ENCODE data around the gene KIAA1671. TPM values are rescaled to one million over a fixed set of nuclear protein-coding genes. Genes with fewer than 3 reads are reported as not detected.

KIAA1671 gene
- total RNA-seq, 1 donor from 2014 or later, result 17.6 TPM

- Mint-ChIP-seq H3K9me3 (no peaks in the 10 kb centered on the region), H3K27me3 (ENCODE audit: insufficient read depth) (peaks cover 20% of the 10 kb centered on the region), H3K4me1 (ENCODE audit: low read depth) (no peaks in the 10 kb centered on the region), H3K4me3 (no peak overlapping the region), H3K36me3 (ENCODE audit: low read depth) (no peaks in the 10 kb centered on the region), H3K27ac (no peak overlapping the region)
- DNase-seq (ENCODE audit: low spot score), result no peak
- intact Hi-C loops (cut with micrococcal nuclease), result no loop called here
Observed at GRCh38 chr22:25016311-25016710, 63.8 kb downstream of the KIAA1671 start.

- intact Hi-C loops (cut with micrococcal nuclease), result no loop called here
- Mint-ChIP-seq H3K36me3 (ENCODE audit: low read depth) (no peaks in the 10 kb centered on the region), H3K27me3 (ENCODE audit: insufficient read depth) (peaks cover 22% of the 10 kb centered on the region), H3K4me3 (no peak overlapping the region), H3K27ac (no peak overlapping the region), H3K4me1 (ENCODE audit: low read depth) (no peaks in the 10 kb centered on the region), H3K9me3 (no peaks in the 10 kb centered on the region)
- no peak for DNase-seq (ENCODE audit: low spot score)
Observed at GRCh38 chr22:25018009-25018408, 65.5 kb downstream of the KIAA1671 start.

DNA sequence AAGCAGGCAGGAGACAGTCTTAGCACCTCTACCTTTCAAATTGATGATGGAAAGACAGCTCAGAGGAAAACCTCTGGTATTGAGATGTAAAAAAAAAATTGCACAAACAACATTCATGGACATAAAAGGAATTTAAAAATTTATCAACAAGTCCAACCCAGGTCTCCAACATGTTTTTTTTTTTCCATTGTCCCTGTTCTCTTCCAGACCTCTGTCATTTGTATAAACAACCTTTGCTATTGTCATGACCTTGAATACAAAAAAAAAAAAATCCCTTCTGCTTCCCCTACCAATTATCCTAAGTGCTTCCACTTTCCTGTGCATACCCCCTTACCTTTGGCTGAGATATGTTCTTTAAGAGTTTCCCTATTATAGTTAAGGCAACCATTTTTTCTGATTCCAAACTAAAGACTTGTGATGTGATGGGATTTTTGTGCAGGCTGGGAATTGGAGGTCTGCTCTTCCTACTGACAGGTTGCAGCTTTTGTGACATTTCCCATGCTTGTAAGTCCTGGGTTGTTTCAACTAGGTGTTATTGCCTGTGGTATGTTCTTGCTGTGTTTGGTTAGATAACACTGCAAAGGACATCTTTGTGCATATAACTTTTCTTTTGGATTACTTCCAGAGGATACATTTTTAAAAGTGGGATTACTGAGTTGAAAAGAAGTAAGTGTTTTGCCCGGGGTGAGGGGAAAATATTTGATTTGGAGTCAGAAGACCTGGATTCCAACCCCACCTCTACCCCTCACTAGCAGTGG, 67.1 kb downstream of the KIAA1671 start:
- Mint-ChIP-seq H3K4me3 (no peak overlapping the region), H3K27me3 (ENCODE audit: insufficient read depth) (peaks cover 14% of the 10 kb centered on the region), H3K4me1 (ENCODE audit: low read depth) (peaks cover 2% of the 10 kb centered on the region), H3K36me3 (ENCODE audit: low read depth) (no peaks in the 10 kb centered on the region), H3K9me3 (no peaks in the 10 kb centered on the region), H3K27ac (no peak overlapping the region)
- no peak for DNase-seq (ENCODE audit: low spot score)
- intact Hi-C loops (cut with micrococcal nuclease), result no loop called here

GRCh38 chr22:25021409-25021808, 68.9 kb downstream of the KIAA1671 start:
- Mint-ChIP-seq H3K36me3 (ENCODE audit: low read depth) (no peaks in the 10 kb centered on the region), H3K9me3 (no peaks in the 10 kb centered on the region), H3K27me3 (ENCODE audit: insufficient read depth) (peaks cover 15% of the 10 kb centered on the region), H3K4me1 (ENCODE audit: low read depth) (peaks cover 16% of the 10 kb centered on the region), H3K27ac (no peak overlapping the region), H3K4me3 (no peak overlapping the region)
- no peak for DNase-seq (ENCODE audit: low spot score)
- intact Hi-C loops (cut with micrococcal nuclease), result no loop called here

DNA sequence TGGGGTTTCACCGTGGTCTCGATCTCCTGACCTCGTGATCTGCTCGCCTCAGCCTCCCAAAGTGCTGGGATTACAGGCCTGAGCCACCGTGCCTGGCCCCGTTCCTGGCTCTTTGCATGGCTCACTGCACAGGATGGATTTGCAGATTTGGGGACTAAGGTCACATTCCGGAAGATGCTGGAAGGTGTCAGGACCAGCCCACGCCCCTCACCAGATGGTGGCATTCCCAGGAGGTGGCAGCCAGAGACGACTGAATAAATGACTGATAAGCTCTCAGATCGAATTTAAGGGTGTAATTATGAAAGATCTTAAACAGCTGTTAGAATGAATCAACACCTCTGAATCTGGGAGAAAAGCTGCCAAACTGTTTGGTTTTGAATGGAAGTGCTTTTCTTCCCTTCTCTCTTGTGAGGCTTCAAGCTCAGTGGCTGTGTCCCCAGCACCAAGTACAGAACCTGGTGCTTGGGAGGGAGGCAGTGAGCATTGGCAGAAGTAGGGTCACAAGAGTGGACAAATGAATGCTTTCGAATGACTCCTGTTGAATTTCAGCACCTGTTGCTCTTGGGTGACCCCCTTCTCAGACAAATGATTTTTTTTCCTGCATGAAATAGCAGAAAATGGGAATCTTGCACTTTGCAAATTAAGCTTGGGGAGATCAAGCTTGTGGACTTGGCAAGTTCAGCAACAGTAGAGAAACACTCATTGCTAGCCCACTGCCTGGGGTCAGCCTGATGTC, 69.6 kb downstream of the KIAA1671 start:
- Mint-ChIP-seq H3K4me1 (ENCODE audit: low read depth) (peaks cover 23% of the 10 kb centered on the region), H3K4me3 (no peak overlapping the region), H3K36me3 (ENCODE audit: low read depth) (no peaks in the 10 kb centered on the region), H3K9me3 (no peaks in the 10 kb centered on the region), H3K27me3 (ENCODE audit: insufficient read depth) (peaks cover 15% of the 10 kb centered on the region), H3K27ac (no peak overlapping the region)
- intact Hi-C loops (cut with micrococcal nuclease), result no loop called here
- DNase-seq (ENCODE audit: low spot score), result no peak

- Mint-ChIP-seq H3K4me3 (no peak overlapping the region), H3K9me3 (no peaks in the 10 kb centered on the region), H3K27ac (no peak overlapping the region), H3K36me3 (ENCODE audit: low read depth) (no peaks in the 10 kb centered on the region), H3K27me3 (ENCODE audit: insufficient read depth) (peaks cover 11% of the 10 kb centered on the region), H3K4me1 (ENCODE audit: low read depth) (peaks cover 28% of the 10 kb centered on the region)
- intact Hi-C loops (cut with micrococcal nuclease), result no loop called here
- DNase-seq (ENCODE audit: low spot score), result no peak
Observed at GRCh38 chr22:25023879-25024278, 71.4 kb downstream of the KIAA1671 start.

GRCh38 chr22:25024895-25025294, 72.4 kb downstream of the KIAA1671 start:
- Mint-ChIP-seq H3K4me3 (no peak overlapping the region), H3K27ac (no peak overlapping the region), H3K4me1 (ENCODE audit: low read depth) (peaks cover 28% of the 10 kb centered on the region), H3K36me3 (ENCODE audit: low read depth) (no peaks in the 10 kb centered on the region), H3K9me3 (no peaks in the 10 kb centered on the region), H3K27me3 (ENCODE audit: insufficient read depth) (peaks cover 7% of the 10 kb centered on the region)
- no peak for DNase-seq (ENCODE audit: low spot score)
- intact Hi-C loops (cut with micrococcal nuclease), result no loop called here

- H3K27ac Mint-ChIP-seq, result peak overlapping the region; percentile 29
- DNase-seq (ENCODE audit: low spot score), result no peak
- H3K4me3 Mint-ChIP-seq, result peak overlapping the region; percentile 11
- H3K27me3 Mint-ChIP-seq (ENCODE audit: insufficient read depth), result peaks cover 7% of the 10 kb centered on the region
- intact Hi-C loops (cut with micrococcal nuclease), result loop anchor here (1.0 kb wide), 1 partner anchor 31 kb away; no protein-coding TSS in a partner anchor
- H3K4me1 Mint-ChIP-seq (ENCODE audit: low read depth), result peaks cover 28% of the 10 kb centered on the region
- no peaks in the 10 kb centered on the region for H3K9me3 Mint-ChIP-seq
- no peaks in the 10 kb centered on the region for H3K36me3 Mint-ChIP-seq (ENCODE audit: low read depth)
Observed at GRCh38 chr22:25025491-25026400, 73.2 kb downstream of the KIAA1671 start.

GRCh38 chr22:25027043-25027906, 74.8 kb downstream of the KIAA1671 start:
- no peaks in the 10 kb centered on the region for H3K9me3 Mint-ChIP-seq
- DNase-seq (ENCODE audit: low spot score), result no peak
- no peak overlapping the region for H3K4me3 Mint-ChIP-seq
- peaks cover 4% of the 10 kb centered on the region for H3K27me3 Mint-ChIP-seq (ENCODE audit: insufficient read depth)
- peaks cover 28% of the 10 kb centered on the region for H3K4me1 Mint-ChIP-seq (ENCODE audit: low read depth)
- intact Hi-C loops (cut with micrococcal nuclease), result loop anchor here (1.0 kb wide), 1 partner anchor 75 kb away; the partner anchor contains the start of gene KIAA1671
- H3K27ac Mint-ChIP-seq, result no peak overlapping the region
- no peaks in the 10 kb centered on the region for H3K36me3 Mint-ChIP-seq (ENCODE audit: low read depth)

DNA sequence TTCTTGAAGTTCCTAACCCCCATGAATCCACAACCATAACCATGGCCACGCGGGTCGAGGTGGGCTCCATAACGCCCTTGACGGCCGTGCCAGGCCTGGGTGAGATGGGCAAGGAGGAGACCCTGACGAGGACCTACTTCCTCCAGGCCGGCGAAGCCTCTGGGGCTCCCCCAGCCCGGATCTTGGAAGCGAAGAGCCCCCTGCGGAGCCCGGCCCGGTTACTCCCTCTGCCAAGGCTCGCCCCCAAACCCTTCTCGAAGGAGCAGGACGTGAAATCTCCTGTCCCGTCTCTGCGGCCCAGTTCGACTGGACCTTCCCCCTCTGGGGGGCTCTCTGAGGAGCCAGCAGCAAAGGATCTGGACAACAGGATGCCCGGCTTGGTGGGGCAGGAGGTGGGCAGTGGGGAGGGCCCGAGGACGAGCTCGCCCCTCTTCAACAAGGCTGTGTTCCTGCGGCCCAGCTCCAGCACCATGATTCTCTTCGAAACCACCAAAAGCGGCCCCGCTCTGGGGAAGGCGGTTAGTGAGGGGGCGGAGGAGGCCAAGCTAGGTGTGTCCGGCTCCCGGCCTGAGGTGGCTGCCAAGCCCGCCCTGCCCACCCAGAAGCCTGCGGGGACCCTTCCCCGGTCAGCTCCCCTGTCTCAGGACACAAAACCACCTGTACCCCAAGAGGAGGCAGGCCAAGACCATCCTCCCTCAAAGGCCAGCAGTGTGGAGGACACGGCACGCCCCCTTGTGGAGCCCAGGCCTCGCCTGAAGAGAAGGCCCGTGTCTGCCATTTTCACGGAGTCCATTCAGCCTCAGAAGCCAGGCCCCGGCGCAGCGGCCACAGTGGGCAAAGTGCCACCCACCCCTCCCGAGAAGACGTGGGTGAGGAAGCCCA, 75.7 kb downstream of the KIAA1671 start:
- H3K27ac Mint-ChIP-seq, result no peak overlapping the region
- peaks cover 28% of the 10 kb centered on the region for H3K4me1 Mint-ChIP-seq (ENCODE audit: low read depth)
- no peaks in the 10 kb centered on the region for H3K36me3 Mint-ChIP-seq (ENCODE audit: low read depth)
- H3K27me3 Mint-ChIP-seq (ENCODE audit: insufficient read depth), result peaks cover 6% of the 10 kb centered on the region
- no peaks in the 10 kb centered on the region for H3K9me3 Mint-ChIP-seq
- no peak overlapping the region for H3K4me3 Mint-ChIP-seq
- DNase-seq (ENCODE audit: low spot score), result no peak
- intact Hi-C loops (cut with micrococcal nuclease), result loop anchor here (1.0 kb wide), 1 partner anchor 76 kb away; the partner anchor contains the start of gene KIAA1671

DNA sequence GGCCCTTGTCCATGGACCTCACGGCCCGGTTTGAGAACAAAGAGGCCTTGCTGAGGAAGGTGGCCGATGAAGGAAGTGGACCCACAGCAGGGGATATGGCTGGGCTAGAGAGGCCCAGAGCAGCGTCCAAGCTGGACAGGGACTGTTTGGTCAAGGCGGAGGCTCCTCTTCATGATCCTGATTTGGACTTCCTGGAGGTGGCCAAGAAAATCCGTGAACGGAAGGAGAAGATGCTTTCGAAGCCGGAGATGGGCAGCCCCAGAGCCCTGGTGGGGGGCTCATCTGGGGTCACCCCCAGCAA, 76.3 kb downstream of the KIAA1671 start:
- H3K4me3 Mint-ChIP-seq, result no peak overlapping the region
- no peaks in the 10 kb centered on the region for H3K36me3 Mint-ChIP-seq (ENCODE audit: low read depth)
- DNase-seq (ENCODE audit: low spot score), result no peak
- no peak overlapping the region for H3K27ac Mint-ChIP-seq
- H3K4me1 Mint-ChIP-seq (ENCODE audit: low read depth), result peaks cover 28% of the 10 kb centered on the region
- H3K9me3 Mint-ChIP-seq, result no peaks in the 10 kb centered on the region
- peaks cover 6% of the 10 kb centered on the region for H3K27me3 Mint-ChIP-seq (ENCODE audit: insufficient read depth)
- intact Hi-C loops (cut with micrococcal nuclease), result no loop called here

Measured in activated T-helper 1 cell treated with anti-CD3 and anti-CD28 coated beads, Interleukin-12 subunit alpha, Interleukin-12 subunit beta, Interleukin-2, Interleukin-4 antibody, amounts not matched to agents 30 ng/mL and 10 ng/mL and 1 ng/mL, durations not matched to agents 14 hours and 24 hours and 36 hours (primary cell).